ENCODE data around the gene PCDHB14. TPM values are rescaled to one million over a fixed set of nuclear protein-coding genes. Genes with fewer than 3 reads are reported as not detected.
"Not testable (repeated sequence)": the region's sequence is repeated elsewhere in the genome, so short reads cannot be mapped to it uniquely, and the experiment has no call there.

Gene PCDHB14
- total RNA-seq: 1 to 10 TPM; 1.2 to 1.7 TPM
- long read RNA-seq, full-length matches to known transcripts: 2 of 2 reads
- long read RNA-seq, partial matches to known transcripts: 0 of 2 reads
- long read RNA-seq, other reads (novel, unspliced or antisense): 0 of 2 reads

GRCh38 chr5:141223112-141223783, at the start of gene PCDHB14:
TSS of gene PCDHB14 (plus strand) at chr5:141223343. CDS start at chr5:141223506, 163 bp downstream.
- DNase-seq (no peak), ATAC-seq (no peak)
- intact Hi-C loops (cut with DNase I, micrococcal nuclease): no loop called here

GRCh38 chr5:141174291-141175104, 48.6 kb upstream of the PCDHB14 start:
- not testable (repeated sequence) for DNase-seq, ATAC-seq

GRCh38 chr5:141175933-141176332, 47.2 kb upstream of the PCDHB14 start:
- ATAC-seq: no peak
- intact Hi-C loops (cut with DNase I, micrococcal nuclease): no loop called here
- DNase-seq: no peak

More at GRCh38 chr5:141174291-141175104, 48.6 kb upstream of the PCDHB14 start:
- intact Hi-C loops (cut with DNase I, micrococcal nuclease): not testable (repeated sequence)

GRCh38 chr5:141177577-141178191, 45.5 kb upstream of the PCDHB14 start, which contains the start of gene PCDHB8:
TSS of gene PCDHB8 (plus strand) at chr5:141177790. CDS start at chr5:141178035, 245 bp downstream.
- intact Hi-C loops (cut with DNase I, micrococcal nuclease); DNase-seq; ATAC-seq: not testable (repeated sequence)

GRCh38 chr5:141179371-141179770, 43.8 kb upstream of the PCDHB14 start:
- ATAC-seq; DNase-seq; intact Hi-C loops (cut with DNase I, micrococcal nuclease): not testable (repeated sequence)

- intact Hi-C loops (cut with DNase I, micrococcal nuclease); ATAC-seq; DNase-seq: not testable (repeated sequence)
Measured at GRCh38 chr5:141179876-141180275, 43.3 kb upstream of the PCDHB14 start.

GRCh38 chr5:141180313-141180712, 42.8 kb upstream of the PCDHB14 start:
- intact Hi-C loops (cut with DNase I, micrococcal nuclease): no loop called here
- no peak for ATAC-seq

GRCh38 chr5:141182248-141182647, 40.9 kb upstream of the PCDHB14 start, which contains the start of gene PCDHB16:
TSS of gene PCDHB16 (plus strand) at chr5:141182387. CDS start at chr5:141182560, 173 bp downstream.
- intact Hi-C loops (cut with DNase I, micrococcal nuclease): no loop called here
- ATAC-seq: no peak
- DNase-seq: no peak

More at GRCh38 chr5:141180313-141180712, 42.8 kb upstream of the PCDHB14 start:
- no peak for DNase-seq

GRCh38 chr5:141184117-141184855, 38.9 kb upstream of the PCDHB14 start:
- ATAC-seq; DNase-seq; intact Hi-C loops (cut with DNase I, micrococcal nuclease): not testable (repeated sequence)

- intact Hi-C loops (cut with DNase I, micrococcal nuclease): no loop called here
- ATAC-seq (no peak), DNase-seq (peak in 1 of 2 donors; percentile 16)
Measured at GRCh38 chr5:141186897-141187512, 36.1 kb upstream of the PCDHB14 start, which contains the start of gene PCDHB9. TSS of gene PCDHB9 (plus strand) at chr5:141187161. CDS start at chr5:141187319, 158 bp downstream.

GRCh38 chr5:141188682-141189081, 34.5 kb upstream of the PCDHB14 start:
- intact Hi-C loops (cut with DNase I, micrococcal nuclease); ATAC-seq; DNase-seq: not testable (repeated sequence)

GRCh38 chr5:141189131-141189530, 34.0 kb upstream of the PCDHB14 start:
- intact Hi-C loops (cut with DNase I, micrococcal nuclease); ATAC-seq; DNase-seq: not testable (repeated sequence)

- intact Hi-C loops (cut with DNase I, micrococcal nuclease): no loop called here
- ATAC-seq: no peak
- peak in 1 of 2 donors; percentile 22 for DNase-seq
Measured at GRCh38 chr5:141192110-141192725, 30.9 kb upstream of the PCDHB14 start, which contains the start of gene PCDHB10. TSS of gene PCDHB10 (plus strand) at chr5:141192353. CDS start at chr5:141192553, 200 bp downstream.

GRCh38 chr5:141194332-141194731, 28.8 kb upstream of the PCDHB14 start:
- intact Hi-C loops (cut with DNase I, micrococcal nuclease); DNase-seq; ATAC-seq: not testable (repeated sequence)

GRCh38 chr5:141196363-141196762, 26.8 kb upstream of the PCDHB14 start:
- ATAC-seq (no peak), DNase-seq (no peak)
- intact Hi-C loops (cut with DNase I, micrococcal nuclease): no loop called here

GRCh38 chr5:141199359-141200235, 23.5 kb upstream of the PCDHB14 start, which contains the start of gene PCDHB11:
TSS of gene PCDHB11 (plus strand) at chr5:141199627. CDS start at chr5:141199775, 148 bp downstream.
- intact Hi-C loops (cut with DNase I, micrococcal nuclease): no loop called here
- DNase-seq (no peak), ATAC-seq (no peak)
